ENCODE results near the gene APOB.

Gene APOB

DNA sequence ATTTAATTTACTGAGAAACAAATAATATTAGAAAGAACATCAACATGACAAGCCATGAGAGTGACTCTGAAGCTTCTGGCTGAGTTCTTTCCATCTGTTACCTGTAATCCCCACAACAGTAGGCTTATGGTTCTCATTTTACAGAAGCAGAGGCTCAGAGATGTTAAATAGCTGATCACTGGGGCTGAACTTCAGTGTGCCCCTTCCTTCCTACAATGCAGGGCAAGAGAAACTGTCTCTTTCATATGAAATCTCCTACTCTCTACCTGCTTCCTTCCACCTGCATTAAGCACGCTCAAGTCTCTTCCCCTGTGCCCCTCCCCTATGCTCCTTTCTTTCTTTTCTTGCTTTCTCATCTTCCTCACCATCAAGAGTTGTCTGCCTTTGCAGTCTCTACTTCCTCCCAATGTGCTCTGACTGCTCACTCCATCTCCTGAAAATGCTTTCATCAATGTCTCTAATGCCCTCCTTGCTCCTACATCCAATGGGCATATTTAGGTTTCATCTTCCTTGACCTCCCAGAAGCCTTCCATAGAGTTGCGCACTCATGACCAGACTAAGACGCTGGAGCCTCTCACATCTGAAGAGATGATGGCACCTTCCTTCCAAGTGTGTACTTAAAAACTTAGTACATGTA lies 23.7 kb downstream of the APOB start:
- no peak for DNase-seq (ENCODE audit: low spot score)

DNA sequence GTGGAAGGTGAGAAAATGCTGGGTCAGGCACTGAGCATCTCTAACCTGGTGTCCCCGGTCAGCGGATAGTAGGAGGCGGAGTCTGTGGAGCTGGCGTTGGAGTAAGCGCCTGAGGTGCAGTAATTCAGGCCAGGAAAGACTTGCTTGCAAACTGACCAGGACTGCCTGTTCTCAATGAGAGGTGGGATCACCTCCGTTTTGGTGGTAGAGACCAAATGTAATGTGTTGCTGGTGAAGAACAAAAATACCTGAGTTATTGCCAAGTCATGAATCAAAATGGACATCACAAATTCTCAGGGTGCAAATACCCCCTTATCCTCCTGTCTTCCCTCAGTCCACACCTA lies 24.2 kb downstream of the APOB start:
- DNase-seq (ENCODE audit: low spot score), result no peak

DNA sequence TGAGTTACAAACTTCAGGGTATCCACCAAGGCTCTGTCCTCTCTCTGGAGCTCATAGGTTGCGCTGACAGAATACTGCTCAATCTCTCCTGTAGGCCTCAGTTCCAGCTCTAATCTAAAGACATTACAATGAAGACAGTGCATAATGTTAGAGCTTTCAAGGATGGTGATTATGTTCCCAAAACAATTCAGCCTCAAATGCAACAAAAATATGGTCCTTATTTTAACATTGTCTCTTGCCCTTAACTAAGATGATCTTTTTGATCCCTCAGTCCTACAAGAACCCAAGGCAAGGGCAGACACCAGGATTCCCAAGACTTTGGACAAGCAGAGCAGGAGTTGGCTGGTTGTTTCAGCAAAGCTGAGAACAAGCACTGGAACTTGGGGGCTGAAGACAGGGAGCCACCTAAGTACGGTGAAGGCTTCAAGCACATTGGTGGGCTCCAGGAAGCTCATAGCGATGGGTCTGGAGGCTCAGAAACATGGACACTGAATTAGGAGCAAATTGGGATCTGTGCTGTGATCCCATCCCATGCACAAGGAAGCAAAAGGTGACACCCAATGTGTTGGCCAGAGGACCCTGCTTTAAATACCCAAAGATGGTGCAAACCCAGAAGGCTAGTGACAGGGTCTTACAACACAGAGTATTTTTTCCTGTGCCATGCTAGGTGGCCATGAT lies 24.7 kb downstream of the APOB start:
- no peak for DNase-seq (ENCODE audit: low spot score)

GRCh38 chr2:21018290-21018689 lies 25.6 kb downstream of the APOB start:
- no peak for DNase-seq (ENCODE audit: low spot score)

GRCh38 chr2:21017748-21018276 lies 26.1 kb downstream of the APOB start:
- DNase-seq (ENCODE audit: low spot score), result no peak

DNA sequence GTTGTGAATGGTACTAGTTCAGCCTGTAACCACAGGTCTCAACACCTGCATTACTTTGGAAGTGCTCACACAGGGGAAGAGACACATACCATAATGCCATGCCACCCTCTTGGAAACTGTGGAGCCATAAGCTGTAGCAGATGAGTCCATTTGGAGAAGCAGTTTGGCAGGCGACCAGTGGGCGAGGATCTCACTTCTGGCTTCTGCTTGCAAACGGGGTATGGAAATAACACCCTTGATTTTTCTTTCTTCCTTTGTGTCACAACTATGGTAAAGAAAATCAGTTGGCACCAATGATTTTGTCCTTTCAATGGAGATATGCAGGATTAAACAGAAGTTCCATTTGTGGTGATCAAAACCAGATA lies 28.6 kb downstream of the APOB start:
- DNase-seq (ENCODE audit: low spot score), result no peak

DNA sequence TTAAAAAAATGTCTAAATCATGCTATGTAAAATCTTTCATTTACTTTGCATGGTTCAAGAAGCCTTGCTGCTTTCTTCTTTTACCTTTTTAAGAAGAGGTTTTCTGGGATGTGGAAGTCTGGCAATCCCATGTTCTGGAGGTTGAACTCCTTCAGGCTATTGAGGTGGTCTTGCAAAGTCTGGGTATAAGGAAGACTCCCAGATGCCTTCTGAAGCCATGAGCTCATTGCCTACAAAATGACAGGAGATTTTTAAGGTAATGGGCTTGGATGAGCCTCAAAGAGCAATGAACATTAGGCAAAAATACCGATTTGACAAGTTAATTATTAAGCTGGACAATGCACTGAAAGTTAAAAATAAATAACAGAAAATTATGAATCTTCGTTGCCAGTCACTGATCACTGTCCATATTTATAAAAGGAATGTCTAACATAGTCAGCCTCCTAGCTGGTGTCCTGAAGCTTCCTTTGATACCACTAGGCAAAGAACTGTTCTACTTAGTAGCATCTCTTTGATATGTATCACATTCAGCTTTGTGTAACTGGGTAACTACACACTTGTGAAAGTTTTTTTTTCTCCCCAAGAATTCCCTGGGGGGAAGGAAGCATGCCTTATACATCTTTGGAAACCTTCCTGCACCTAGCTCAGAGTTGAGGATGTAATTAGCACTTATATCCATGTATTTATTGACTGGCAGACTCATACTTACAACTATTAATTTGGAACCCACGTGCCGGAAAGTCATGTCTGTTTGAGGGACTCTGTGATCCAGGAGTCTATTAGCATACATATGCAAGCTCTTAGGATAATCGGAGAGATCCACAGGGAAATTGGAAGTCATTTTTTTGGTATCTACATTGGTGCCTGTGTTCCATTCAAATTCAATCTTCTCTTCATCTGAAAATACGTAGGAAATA lies 29.3 kb downstream of the APOB start:
- no peak for DNase-seq (ENCODE audit: low spot score)

DNA sequence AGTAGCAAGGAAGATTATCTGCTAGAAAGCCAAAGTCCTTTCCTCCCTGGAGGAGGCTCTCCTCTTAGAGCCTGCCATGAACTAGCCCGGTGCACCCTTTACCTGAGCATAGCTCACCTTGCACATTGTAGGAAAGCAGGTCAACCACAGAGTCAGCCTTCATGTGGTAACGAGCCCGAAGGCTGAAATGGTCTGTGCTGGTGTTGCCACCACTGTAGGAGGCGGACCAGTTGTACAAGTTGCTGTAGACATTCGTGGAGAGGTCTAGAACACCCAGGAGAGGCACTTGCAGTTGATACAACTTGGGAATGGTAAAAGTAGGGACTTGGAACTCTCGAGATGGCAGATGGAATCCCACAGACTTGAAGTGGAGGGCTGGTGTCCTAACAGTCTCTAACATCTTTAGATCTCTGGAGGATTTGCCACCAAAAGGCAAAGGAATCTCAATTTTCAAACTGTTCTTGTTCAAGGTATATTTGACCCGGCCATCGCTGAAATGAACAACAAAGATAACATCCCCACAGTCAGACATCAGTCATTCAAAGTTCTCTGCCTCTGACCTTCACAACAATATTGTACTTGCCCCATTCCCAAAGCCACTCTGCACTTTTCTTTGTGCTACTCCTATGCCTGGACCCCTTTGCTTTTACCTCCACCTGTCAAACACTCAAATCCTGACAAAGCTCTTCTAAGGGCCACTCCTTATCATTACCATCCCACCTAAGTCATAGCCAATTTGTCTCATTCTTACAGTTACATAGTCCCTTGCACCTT lies 30.6 kb downstream of the APOB start:
- no peak for DNase-seq (ENCODE audit: low spot score)

DNA sequence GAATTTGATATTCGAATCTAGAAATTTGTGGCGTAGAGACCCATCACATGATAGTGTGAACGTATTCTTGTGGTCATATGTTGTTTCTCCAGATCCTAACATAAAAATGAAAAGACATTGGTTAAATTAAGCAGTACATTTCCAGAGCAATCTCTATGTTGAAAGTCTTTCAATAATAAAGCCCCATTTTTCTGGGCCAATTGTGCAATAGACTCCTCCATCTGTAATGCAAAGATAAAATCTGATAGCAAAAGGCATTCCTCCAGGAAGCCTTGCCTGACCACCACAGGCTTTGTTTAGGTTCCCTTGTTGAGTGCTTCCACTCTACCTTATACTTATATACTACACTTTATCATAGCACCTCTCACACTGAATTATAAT lies 31.3 kb downstream of the APOB start:
- DNase-seq (ENCODE audit: low spot score), result no peak

DNA sequence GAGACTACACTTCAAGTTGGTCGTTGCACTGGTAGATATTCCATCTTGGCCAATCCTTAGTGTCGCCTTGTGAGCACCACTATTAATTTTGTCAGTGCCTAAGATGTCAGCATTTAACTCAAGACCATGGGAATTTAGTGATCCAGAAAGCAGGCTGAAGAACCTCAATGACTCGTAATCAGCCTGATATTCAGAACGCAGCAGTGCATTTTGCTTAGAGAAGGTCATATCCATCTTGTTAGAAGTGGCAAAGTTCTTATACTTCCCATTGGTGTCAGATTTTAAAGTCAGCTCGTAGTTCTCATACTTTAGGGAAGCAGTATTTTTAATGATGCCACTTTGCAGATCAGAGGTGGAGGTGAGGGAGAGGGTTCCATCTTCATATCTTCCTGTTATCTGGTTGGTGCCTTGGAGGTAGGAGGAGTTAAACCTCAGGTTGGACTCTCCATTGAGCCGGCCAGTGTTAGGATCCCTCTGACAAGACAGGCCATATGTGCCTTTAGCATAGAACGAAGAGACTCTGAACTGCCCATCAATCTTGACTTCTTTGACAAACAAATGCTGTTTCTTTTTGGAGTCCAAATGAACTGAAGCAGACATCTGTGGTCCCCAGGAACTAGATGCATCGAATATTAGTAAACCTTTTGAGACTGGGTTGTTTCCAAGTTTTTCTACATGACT lies 31.9 kb downstream of the APOB start:
- no peak for DNase-seq (ENCODE audit: low spot score)

DNA sequence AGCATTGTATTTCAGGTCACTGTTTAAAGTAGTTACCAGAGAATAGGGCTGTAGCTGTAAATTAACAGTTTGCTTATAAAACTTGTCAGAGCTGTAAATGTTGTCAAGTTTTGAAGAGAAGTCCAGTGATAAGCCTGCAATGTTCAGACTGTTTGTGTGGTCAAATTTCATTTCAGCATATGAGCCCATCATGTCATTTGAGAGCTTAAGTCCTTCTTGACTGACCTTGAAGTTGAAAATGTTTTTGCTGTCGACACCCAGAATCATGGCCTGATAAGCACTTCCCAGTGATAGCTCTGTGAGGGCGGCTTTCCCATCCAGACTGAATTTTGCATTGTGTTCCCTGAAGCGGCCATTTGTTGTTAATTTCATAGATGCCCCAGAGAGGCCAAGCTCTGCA lies 32.4 kb downstream of the APOB start:
- DNase-seq (ENCODE audit: low spot score), result no peak

DNA sequence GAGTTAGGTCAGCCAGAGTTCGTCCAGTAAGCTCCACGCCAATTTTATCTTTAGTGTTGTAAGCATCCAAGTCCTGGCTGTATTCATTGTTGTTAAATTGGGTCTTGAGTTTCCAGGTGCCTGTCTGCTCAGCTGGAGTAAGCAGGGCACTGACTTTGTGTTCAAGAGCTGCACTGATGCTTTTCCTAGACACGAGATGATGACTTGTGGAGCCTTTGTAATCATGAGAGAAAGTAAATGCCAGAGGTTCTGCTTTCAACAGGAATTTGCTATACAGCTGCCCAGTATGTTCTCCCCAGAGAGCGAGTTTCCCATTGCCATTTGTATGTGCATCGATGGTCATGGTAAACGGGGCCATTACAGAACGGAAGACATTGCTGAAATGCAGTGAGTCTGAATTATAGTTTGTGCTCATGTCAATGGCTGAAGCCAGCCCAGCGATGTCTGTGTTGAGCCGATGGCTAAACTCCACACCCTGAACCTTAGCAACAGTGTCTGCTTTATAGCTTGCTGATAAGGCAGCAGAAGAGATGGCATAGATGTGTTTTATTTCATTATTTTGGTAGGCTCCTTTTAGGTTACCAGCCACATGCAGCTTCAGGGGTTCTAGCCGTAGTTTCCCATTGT lies 32.9 kb downstream of the APOB start:
- DNase-seq (ENCODE audit: low spot score), result no peak

- DNase-seq (ENCODE audit: low spot score), result no peak
Measured at GRCh38 chr2:21009662-21010225, 34.1 kb downstream of the APOB start.

DNA sequence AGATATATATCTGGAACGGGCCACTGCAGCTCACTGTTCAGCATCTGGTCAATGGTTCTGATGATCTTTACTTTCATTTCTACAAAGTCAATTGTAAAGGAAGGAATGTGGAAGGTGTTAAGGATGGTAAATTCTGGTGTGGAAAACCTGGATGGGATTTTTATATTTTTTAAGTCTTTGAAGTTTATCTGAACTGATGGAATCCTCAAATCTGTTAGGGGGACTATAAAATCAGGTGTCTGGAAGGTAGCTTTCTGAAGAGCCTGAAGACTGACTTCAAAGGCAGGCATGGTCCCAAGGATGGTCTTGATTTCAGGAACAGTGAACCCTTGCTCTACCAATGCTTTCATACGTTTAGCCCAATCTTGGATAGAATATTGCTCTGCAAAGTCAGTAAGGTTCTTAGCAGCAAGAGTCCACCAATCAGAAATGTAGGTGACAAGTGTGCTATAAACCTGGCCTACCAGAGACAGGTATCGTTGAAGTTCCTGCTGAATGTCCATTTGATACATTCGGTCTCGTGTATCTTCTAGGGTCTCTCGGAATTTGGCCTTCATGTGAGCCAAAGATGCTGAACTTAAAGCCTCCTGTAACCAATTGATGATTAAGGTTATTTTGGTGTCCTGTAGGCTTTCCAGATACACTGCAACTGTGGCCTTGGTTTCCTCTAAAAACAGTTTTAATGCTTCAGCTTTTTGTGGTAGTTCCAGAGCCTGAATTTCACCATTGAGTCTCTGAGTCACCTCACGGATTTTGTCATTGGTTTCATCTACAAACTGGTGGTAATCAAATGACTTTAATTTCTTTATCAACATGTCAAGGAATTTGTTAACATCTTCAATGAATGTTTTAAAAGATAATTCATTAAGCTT lies 34.8 kb downstream of the APOB start:
- DNase-seq (ENCODE audit: low spot score), result no peak

- DNase-seq (ENCODE audit: low spot score), result no peak
Measured at GRCh38 chr2:21008014-21008789, 35.7 kb downstream of the APOB start.

- DNase-seq (ENCODE audit: low spot score), result no peak
Measured at GRCh38 chr2:21007129-21008013, 36.5 kb downstream of the APOB start.

DNA sequence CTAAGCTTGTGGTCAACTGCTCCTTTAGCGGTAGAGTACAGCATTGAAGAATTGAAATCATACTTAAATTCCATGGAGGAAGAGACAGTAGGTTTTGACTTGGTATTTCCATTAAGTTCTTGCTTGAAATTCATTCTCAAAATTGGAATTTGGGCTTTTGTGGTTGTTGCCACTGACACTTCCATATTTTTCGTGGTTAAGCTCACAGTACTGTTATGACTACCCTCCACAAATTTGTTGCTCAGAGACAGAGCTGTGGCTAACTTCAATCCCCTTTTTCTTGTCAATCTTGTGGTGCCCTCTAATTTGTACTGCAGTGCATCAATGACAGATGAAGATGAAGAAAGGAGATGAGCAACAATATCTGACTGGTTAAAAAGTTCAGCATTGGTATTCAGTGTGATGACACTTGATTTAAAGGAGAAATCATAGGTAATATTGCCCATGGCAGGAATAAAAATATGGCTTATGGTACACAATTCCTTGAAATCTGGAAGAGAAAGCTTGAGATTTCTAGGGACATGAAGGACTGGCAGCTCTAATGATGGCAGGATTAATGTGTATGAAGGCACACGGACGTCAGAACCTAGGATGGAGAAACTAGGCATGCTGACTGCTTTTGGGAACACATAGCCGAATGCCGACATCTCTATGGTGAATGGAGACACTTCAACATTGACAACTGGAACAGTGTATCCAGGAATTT lies 37.3 kb downstream of the APOB start:
- DNase-seq (ENCODE audit: low spot score), result no peak

All from cerebellar cortex (tissue), 1 donor.